ENCODE results near the gene JUP.

JUP gene

DNA sequence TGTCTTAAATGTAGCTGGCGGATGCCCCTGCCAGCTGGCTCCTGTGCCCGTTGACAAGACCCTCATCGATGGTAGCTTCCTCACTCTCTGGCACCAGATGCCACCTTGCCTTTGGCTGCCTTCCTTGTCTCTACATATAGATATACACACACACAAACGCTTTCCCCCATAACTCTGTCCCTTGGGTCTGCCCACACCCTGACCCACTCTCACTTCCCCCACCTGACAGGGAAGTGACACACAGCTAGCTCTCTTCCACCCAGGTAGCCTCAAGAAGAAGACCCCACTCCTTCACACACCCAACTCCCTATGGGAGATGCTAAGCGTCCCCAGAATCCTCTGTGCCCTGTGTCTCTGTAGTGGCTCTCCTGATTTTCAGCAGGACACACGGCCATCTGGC, 25.6 kb downstream of the JUP start:
- TF ChIP-seq, protein P1, sequence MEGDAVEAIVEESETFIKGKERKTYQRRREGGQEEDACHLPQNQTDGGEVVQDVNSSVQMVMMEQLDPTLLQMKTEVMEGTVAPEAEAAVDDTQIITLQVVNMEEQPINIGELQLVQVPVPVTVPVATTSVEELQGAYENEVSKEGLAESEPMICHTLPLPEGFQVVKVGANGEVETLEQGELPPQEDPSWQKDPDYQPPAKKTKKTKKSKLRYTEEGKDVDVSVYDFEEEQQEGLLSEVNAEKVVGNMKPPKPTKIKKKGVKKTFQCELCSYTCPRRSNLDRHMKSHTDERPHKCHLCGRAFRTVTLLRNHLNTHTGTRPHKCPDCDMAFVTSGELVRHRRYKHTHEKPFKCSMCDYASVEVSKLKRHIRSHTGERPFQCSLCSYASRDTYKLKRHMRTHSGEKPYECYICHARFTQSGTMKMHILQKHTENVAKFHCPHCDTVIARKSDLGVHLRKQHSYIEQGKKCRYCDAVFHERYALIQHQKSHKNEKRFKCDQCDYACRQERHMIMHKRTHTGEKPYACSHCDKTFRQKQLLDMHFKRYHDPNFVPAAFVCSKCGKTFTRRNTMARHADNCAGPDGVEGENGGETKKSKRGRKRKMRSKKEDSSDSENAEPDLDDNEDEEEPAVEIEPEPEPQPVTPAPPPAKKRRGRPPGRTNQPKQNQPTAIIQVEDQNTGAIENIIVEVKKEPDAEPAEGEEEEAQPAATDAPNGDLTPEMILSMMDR (conservative IDR thresholded peaks at IDR 0.05), result no peak
- H3K27ac ChIP-seq, result no peak overlapping the region

DNA sequence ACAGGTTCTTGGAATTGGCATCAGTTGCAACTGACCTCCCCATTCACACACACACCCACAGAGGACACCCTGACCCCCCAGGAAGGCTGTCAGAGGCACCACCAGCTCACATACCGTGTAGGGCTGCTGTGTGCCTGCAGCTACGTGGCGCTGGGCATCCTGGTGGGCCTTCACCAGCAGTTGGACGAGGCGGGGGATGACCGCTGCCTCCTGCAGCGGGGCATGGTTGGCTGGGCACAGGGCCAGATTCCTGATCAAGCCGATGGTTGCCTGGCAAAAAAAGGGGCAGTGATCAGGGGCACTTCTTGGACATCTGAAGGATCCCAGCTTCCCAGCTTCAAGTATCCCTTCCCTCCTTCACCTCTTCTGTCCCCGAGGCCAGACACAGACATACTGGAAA, 27.9 kb downstream of the JUP start:
- TF ChIP-seq, protein P1 (conservative IDR thresholded peaks at IDR 0.05), result no peak
- no peak overlapping the region for H3K27ac ChIP-seq

DNA sequence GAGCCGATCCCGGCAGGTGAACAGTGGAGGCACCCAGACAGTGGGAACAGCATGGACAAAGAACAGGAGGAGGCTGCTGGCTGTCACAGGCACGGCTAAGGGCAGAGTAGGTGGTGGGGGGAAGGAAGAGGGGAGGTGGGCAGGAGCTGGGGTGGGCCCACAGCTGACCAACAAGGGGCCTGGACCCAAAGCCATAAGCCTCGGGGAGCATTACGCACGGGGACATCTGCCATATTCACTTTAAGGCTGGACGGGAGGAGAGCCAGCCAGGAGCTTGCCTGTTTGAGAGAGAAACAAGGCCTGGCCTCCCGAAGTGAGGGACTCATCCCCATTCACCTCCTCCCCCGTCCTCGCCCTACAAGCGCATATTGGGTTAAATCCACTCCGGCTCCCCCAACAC, 32.4 kb downstream of the JUP start:
- TF ChIP-seq, protein P1 (conservative IDR thresholded peaks at IDR 0.05), result no peak
- no peak overlapping the region for H3K27ac ChIP-seq

DNA sequence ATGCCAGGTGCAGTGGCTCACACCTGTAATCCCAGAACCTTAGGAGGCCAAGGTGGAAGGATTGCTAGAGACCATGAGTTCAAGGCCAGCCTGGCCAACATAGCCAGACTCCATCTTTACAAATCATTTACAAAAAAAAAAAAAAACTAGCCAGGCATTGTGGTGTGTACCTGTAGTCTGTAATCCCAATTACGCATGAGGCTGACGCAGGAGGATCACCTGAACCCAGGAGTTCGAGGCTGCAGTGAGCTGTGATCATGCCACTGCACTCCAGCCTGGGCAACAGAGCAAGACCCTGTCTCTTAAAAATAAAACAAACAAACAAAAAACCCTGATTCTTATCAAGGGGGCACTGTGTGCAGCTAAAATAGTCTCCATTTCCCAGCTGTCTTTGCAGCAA, 35.2 kb downstream of the JUP start:
- H3K27ac ChIP-seq, result no peak overlapping the region
- TF ChIP-seq, protein P1 (conservative IDR thresholded peaks at IDR 0.05), result no peak

DNA sequence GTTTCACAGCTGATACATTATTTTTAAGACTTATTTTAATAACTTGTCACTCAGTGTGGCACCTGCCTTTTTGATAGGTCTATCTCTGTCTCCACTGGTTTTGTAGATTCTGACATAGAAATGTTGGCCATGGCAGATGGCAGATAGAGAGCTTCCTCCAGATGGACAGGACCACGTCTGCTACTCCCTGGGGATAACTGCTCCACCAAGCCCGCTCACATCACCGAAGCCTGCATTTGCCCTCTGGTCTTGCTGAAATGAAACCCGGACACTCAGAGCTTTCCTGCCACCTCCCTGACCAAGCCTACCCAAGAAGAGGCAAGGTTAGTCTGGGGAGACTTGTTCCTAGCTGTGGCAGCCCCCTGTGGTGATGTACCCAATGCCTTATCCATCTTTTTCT, 35.6 kb downstream of the JUP start:
- H3K27ac ChIP-seq, result no peak overlapping the region
- TF ChIP-seq, protein P1 (conservative IDR thresholded peaks at IDR 0.05), result no peak

DNA sequence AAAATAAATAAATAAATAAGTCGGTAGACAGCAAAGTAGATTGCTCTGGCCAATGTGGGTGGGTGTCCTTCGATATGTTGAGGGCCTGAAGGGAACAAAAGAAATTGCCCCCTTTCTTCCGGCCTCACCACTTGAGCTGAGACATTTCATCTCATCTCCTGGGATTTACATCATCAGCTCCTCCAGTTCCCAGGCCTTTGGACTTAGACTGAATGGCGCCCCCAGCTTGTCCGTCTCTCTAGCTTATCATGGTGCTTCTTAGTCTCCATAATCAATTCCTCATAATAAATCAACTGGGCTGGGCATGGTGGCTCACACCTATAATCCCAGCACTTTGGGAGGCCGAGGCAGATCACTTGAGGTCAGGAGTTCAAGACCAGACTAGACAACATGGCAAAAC, 38.2 kb downstream of the JUP start:
- H3K27ac ChIP-seq, result no peak overlapping the region
- TF ChIP-seq, protein P1 (conservative IDR thresholded peaks at IDR 0.05), result no peak

DNA sequence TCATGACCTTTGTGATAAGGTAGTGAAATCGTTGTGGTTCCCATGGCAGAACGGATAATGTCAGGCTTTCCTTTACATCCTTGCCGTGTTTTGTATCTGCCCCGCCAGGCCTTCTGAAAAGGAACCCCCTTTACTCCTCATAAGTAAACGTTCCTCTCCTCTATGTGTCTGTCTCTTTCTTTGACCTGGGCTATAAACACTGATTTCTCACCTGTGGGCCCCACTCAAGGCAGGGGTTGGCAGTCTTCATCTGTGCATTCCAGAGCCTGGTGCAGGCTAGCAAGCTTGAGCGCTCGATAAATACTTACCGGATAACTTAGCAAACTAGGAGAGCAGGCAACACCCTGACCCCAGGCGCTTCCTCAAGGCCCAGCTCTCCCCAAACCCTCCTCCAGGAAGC, 44.8 kb downstream of the JUP start:
- H3K27ac ChIP-seq, result no peak overlapping the region
- TF ChIP-seq, protein P1 (conservative IDR thresholded peaks at IDR 0.05), result no peak

DNA sequence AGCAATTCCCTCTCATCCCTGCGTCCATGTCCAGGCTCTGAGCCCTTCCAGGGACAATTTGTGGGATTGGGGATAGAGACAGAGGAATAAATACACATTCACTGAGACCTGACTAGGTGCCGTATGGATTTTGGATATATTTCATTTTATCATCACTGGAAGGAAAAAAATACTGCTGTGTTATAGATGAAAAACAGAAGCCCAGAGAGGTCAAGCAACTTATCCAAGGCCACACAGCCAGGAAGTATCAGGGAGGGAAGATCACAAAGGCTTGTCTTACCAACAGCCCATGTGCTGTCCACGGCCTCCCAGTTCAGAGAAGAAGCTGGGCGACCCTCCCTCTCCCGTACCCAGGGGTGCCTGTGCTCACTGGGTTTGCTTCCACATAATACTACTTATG, 46.0 kb downstream of the JUP start:
- TF ChIP-seq, protein P1 (conservative IDR thresholded peaks at IDR 0.05), result no peak
- H3K27ac ChIP-seq, result no peak overlapping the region
